Glutamatergic neuron (in vitro differentiated cells): ENCODE measurements around the gene DERL2. TPM values are rescaled to one million over a fixed set of nuclear protein-coding genes. Genes with fewer than 3 reads are reported as not detected.

ENCODE experiments used
- DNase-seq: peaks from one replicate; pipeline ENCODE4 v3.0.0; 2022
- H3K27ac Mint-ChIP-seq: one replicate; pipeline ENCODE4 v1.8.0; 2020; ENCODE audit warnings: mild to moderate bottlenecking, mixed read lengths, inconsistent platforms; ENCODE audit not compliant: unreplicated experiment
- H3K27me3 Mint-ChIP-seq: one replicate; pipeline ENCODE4 v1.8.0; 2020; ENCODE audit warnings: mild to moderate bottlenecking, moderate library complexity, mixed read lengths, inconsistent platforms; ENCODE audit not compliant: unreplicated experiment
- H3K36me3 Mint-ChIP-seq: one replicate; pipeline ENCODE4 v1.8.0; 2020; ENCODE audit warnings: mild to moderate bottlenecking, mixed read lengths, inconsistent platforms; ENCODE audit not compliant: unreplicated experiment
- H3K4me1 Mint-ChIP-seq: one replicate; pipeline ENCODE4 v1.8.0; 2020; ENCODE audit warnings: mild to moderate bottlenecking, low read depth, mixed read lengths, inconsistent platforms; ENCODE audit not compliant: unreplicated experiment
- H3K4me3 Mint-ChIP-seq: one replicate; pipeline ENCODE4 v1.8.0; 2020; ENCODE audit warnings: mild to moderate bottlenecking, mixed read lengths, inconsistent platforms; ENCODE audit not compliant: unreplicated experiment
- H3K9me3 Mint-ChIP-seq: one replicate; pipeline ENCODE4 v1.8.0; 2020; ENCODE audit warnings: mild to moderate bottlenecking, moderate library complexity, mixed read lengths, inconsistent platforms; ENCODE audit not compliant: unreplicated experiment
- total RNA-seq: library from RNA; stranded (reverse); fragmentation: NEBNext Ultra II Directional; extraction: Animal tissue kit (Norgen Biotek cat#: 25700); gene quantifications from one replicate; pipeline ENCODE4 v1.2.1, GENCODE V29; 2021; ENCODE audit not compliant: unreplicated experiment
- TF ChIP-seq, protein P1 (sequence below): fragments of 200-600 bp; sonication (generic); IDR thresholded peaks from one replicate; pipeline ENCODE4 v1.5.0; 2021; ENCODE audit not compliant: partially characterized antibody, unreplicated experiment

Gene DERL2
- total RNA-seq, 1 donor from 2014 or later: 56.1 TPM

DNA sequence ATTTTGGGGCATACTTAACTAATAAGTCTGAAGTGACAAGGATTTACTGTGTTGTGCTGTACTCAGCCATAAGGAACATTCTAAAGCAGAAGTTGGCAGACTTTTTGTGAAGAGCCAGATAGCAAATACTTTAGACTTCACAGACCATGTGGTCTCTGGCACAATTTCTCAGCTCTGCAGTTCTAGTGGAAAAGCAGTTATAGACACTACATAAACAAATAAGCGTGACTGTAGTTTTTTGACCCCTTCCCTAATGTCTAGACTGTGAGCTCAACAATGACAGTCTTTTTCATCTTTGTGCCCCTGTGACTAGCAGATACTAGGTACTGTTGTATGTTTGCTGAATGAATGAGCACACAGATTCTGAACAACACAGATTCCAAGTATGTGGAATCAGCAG lies 61.1 kb downstream of the DERL2 start:
- Mint-ChIP-seq H3K27me3 (peaks cover 3% of the 10 kb centered on the region), H3K36me3 (no peaks in the 10 kb centered on the region), H3K4me1 (peaks cover 23% of the 10 kb centered on the region), H3K9me3 (peaks cover under 1% of the 10 kb centered on the region), H3K4me3 (no peak overlapping the region), H3K27ac (no peak overlapping the region)
- TF ChIP-seq, protein P1, sequence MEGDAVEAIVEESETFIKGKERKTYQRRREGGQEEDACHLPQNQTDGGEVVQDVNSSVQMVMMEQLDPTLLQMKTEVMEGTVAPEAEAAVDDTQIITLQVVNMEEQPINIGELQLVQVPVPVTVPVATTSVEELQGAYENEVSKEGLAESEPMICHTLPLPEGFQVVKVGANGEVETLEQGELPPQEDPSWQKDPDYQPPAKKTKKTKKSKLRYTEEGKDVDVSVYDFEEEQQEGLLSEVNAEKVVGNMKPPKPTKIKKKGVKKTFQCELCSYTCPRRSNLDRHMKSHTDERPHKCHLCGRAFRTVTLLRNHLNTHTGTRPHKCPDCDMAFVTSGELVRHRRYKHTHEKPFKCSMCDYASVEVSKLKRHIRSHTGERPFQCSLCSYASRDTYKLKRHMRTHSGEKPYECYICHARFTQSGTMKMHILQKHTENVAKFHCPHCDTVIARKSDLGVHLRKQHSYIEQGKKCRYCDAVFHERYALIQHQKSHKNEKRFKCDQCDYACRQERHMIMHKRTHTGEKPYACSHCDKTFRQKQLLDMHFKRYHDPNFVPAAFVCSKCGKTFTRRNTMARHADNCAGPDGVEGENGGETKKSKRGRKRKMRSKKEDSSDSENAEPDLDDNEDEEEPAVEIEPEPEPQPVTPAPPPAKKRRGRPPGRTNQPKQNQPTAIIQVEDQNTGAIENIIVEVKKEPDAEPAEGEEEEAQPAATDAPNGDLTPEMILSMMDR: no peak
- no peak for DNase-seq

DNA sequence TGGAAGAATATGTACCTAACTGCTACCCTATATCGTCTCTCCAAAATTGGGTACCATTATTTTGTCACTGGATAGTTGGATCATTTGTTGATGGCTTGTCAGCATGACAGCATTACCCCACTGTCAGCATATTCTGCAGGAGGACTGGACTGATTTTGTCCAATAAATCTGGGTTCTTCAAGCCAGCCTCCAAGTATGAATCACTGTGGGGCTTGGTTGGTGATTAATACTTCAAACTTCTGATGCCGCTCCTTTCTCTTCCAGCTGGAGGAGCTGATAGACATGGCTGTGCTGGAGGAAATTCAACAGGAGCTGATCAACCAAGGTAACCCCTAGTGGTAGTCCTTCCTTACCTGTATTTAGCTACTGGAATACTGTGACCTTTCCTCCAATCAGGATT lies 63.5 kb downstream of the DERL2 start:
- H3K9me3 Mint-ChIP-seq: peaks cover 9% of the 10 kb centered on the region
- peak overlapping the region; percentile 2 for H3K4me3 Mint-ChIP-seq
- H3K27ac Mint-ChIP-seq: no peak overlapping the region
- no peak for DNase-seq
- no peaks in the 10 kb centered on the region for H3K36me3 Mint-ChIP-seq
- H3K4me1 Mint-ChIP-seq: peaks cover 13% of the 10 kb centered on the region
- TF ChIP-seq, protein P1: no peak
- peaks cover 13% of the 10 kb centered on the region for H3K27me3 Mint-ChIP-seq

Other genes starting within 250 kb of the DERL2 start
- 63.0 TPM for gene RABEP1, start 203.9 kb downstream of the DERL2 start, total RNA-seq
- 74.5 TPM for gene NUP88, start 66.5 kb downstream of the DERL2 start, total RNA-seq
- gene RPAIN, start 66.0 kb downstream of the DERL2 start, total RNA-seq: 168 TPM
- gene C1QBP, start 47.0 kb downstream of the DERL2 start, total RNA-seq: 96.4 TPM
- 23.9 TPM for gene DHX33, start 17.2 kb downstream of the DERL2 start, total RNA-seq
- gene MIS12, start 388 bp upstream of the DERL2 start, total RNA-seq: 23.2 TPM
- gene NLRP1, start 98.3 kb upstream of the DERL2 start, total RNA-seq: 69.5 TPM